ENCODE results near the gene RAB21. TPM values are rescaled to one million over a fixed set of nuclear protein-coding genes. Genes with fewer than 3 reads are reported as not detected.

Gene RAB21
- total RNA-seq, result 5.5 and 45.6 TPM in 2 replicates

GRCh38 chr12:71754461-71755145 lies at the start of gene RAB21:
Gene RAB21 (plus strand): TSS chr12:71754863. CDS start chr12:71755130, 267 bp downstream.

Other genes starting within 250 kb of the RAB21 start
- 16.7 and 47.5 TPM in 2 replicates for gene ZFC3H1, start 91.0 kb upstream of the RAB21 start, total RNA-seq
- gene THAP2, start 90.6 kb upstream of the RAB21 start, total RNA-seq, result 1.6 and 4.1 TPM in 2 replicates
- gene TMEM19, start 68.8 kb upstream of the RAB21 start, total RNA-seq, result 35.9 and 49.4 TPM in 2 replicates
- 19.9 and 50.2 TPM in 2 replicates for gene TBC1D15, start 84.9 kb downstream of the RAB21 start, total RNA-seq
- not detected in 2 replicates for gene TPH2, start 184.0 kb downstream of the RAB21 start, total RNA-seq